K562 (cell line): Measurements from ENCODE around the gene COX19. TPM values are rescaled to one million over a fixed set of nuclear protein-coding genes. Genes with fewer than 3 reads are reported as not detected.

Experiments used
- ARNT ChIP-seq, 2 experiments: fragments of 450-650 bp; IDR thresholded peaks; 2 replicates each; pipeline ENCODE4 v1.6.1; 2016; ENCODE audit warnings: mild to moderate bottlenecking in 1 of 2
- ATF2 ChIP-seq: sonication (generic); formaldehyde crosslinking; IDR thresholded peaks from 2 replicates; pipeline ENCODE4 v1.8.1; 2022; ENCODE audit warnings: missing genetic modification reagents
- CBFA2T2 ChIP-seq: fragments of 450-650 bp; conservative IDR thresholded peaks from 2 replicates; pipeline ENCODE4 v1.6.1; 2017; ENCODE audit warnings: mild to moderate bottlenecking
- FOS ChIP-seq: IDR thresholded peaks from 3 replicates; pipeline ENCODE4 v1.6.1; 2011; ENCODE audit not compliant: insufficient read length; ENCODE audit errors: extremely low read depth
- FOXK1 ChIP-seq: sonication (generic); formaldehyde crosslinking; IDR thresholded peaks from 2 replicates; pipeline ENCODE4 v1.8.0; 2022; ENCODE audit warnings: missing genetic modification reagents, mild to moderate bottlenecking, borderline replicate concordance
- GTF2B ChIP-seq: IDR thresholded peaks from 2 replicates; pipeline ENCODE4 v1.6.1; 2011; ENCODE audit not compliant: insufficient read length; ENCODE audit errors: extremely low read depth
- HDGF ChIP-seq: fragments of 450-650 bp; IDR thresholded peaks from 2 replicates; pipeline ENCODE4 v1.6.1; 2016
- HMG20A ChIP-seq: fragments of 450-650 bp; formaldehyde crosslinking; conservative IDR thresholded peaks from 2 replicates; pipeline ENCODE4 v1.4.0; 2020; ENCODE audit warnings: mild to moderate bottlenecking, mixed read lengths
- KLF1 ChIP-seq: fragments of 450-650 bp; IDR thresholded peaks from 2 replicates; pipeline ENCODE4 v1.6.1; 2016; ENCODE audit warnings: missing genetic modification characterization, missing compliant biosample characterization
- MAZ ChIP-seq, 2 experiments: fragments of 450-650 bp in 1 of 2; sonication (generic) in 1 of 2; formaldehyde crosslinking; IDR thresholded peaks in 1 of 2; conservative IDR thresholded peaks in 1 of 2; 2 replicates each; pipeline versions ENCODE4 v1.4.0 to v1.5.0; 2020; ENCODE audit warnings: mild to moderate bottlenecking in 1 of 2, missing genetic modification reagents in 1 of 2
- MCM2 ChIP-seq: fragments of 450-650 bp; IDR thresholded peaks from 2 replicates; pipeline ENCODE4 v1.6.1; 2017; ENCODE audit warnings: low read depth, mild to moderate bottlenecking
- NFE2L1 ChIP-seq: fragments of 450-650 bp; IDR thresholded peaks from 2 replicates; pipeline ENCODE4 v1.6.1; 2016; ENCODE audit warnings: missing genetic modification characterization, low read depth, mild to moderate bottlenecking, missing compliant biosample characterization, moderate library complexity, borderline replicate concordance
- PHTF2 ChIP-seq: fragments of 250-450 bp; sonication (Bioruptor Pico); IDR thresholded peaks from 2 replicates; pipeline ENCODE4 v1.5.0; 2021; ENCODE audit warnings: mild to moderate bottlenecking
- POLR2A ChIP-seq: fragments of 450-650 bp; conservative IDR thresholded peaks from 2 replicates; pipeline ENCODE4 v1.6.1; 2016
- POLR2G ChIP-seq: fragments of 200-400 bp; formaldehyde crosslinking; IDR thresholded peaks from 2 replicates; pipeline ENCODE4 v1.6.1; 2017; ENCODE audit warnings: low read depth, mild to moderate bottlenecking, antibody characterized with exemption, low read length, moderate library complexity
- RFX5 ChIP-seq: IDR thresholded peaks from 2 replicates; pipeline ENCODE4 v1.6.1; 2011; ENCODE audit warnings: low read depth, mild to moderate bottlenecking, improper control_type of control experiment, low read length
- RHOXF2B ChIP-seq: fragments of 250-450 bp; sonication (Bioruptor Pico); conservative IDR thresholded peaks from 2 replicates; pipeline ENCODE4 v1.5.1; 2021
- SP1 ChIP-seq: sonication (generic); formaldehyde crosslinking; IDR thresholded peaks from 2 replicates; pipeline ENCODE4 v1.8.1; 2022; ENCODE audit warnings: mild to moderate bottlenecking, missing genetic modification reagents
- USF2 ChIP-seq: sonication (generic); formaldehyde crosslinking; IDR thresholded peaks from 2 replicates; pipeline ENCODE4 v1.5.0; 2020; ENCODE audit warnings: missing genetic modification reagents
- ZFP36 ChIP-seq: fragments of 150-350 bp; IDR thresholded peaks from 2 replicates; pipeline ENCODE4 v1.6.1; 2018; ENCODE audit warnings: low read length, low read depth; ENCODE audit not compliant: partially characterized antibody
- ZNF239 ChIP-seq: fragments of 250-450 bp; sonication (Bioruptor Pico); IDR thresholded peaks from 2 replicates; pipeline ENCODE4 v1.4.0; 2020; ENCODE audit warnings: mild to moderate bottlenecking
- ZNF24 ChIP-seq: fragments of 450-650 bp; IDR thresholded peaks from 2 replicates; pipeline ENCODE4 v1.6.1; 2016
- ZNF311 ChIP-seq: fragments of 250-450 bp; sonication (Bioruptor Pico); IDR thresholded peaks from 2 replicates; pipeline ENCODE4 v1.4.0; 2020; ENCODE audit warnings: mild to moderate bottlenecking, moderate library complexity
- ZNF395 ChIP-seq: fragments of 200-800 bp; sonication (Bioruptor generic); IDR thresholded peaks from 2 replicates; pipeline ENCODE4 v1.6.1; 2017; ENCODE audit warnings: missing genetic modification characterization, missing compliant biosample characterization
- ZNF644 ChIP-seq: fragments of 200-800 bp; sonication (Bioruptor generic); IDR thresholded peaks from 2 replicates; pipeline ENCODE4 v1.6.1; 2016; ENCODE audit warnings: low read depth, missing genetic modification characterization, missing compliant biosample characterization
- ZNF785 ChIP-seq: fragments of 250-450 bp; sonication (Bioruptor Pico); IDR thresholded peaks from 2 replicates; pipeline ENCODE4 v1.4.0; 2020; ENCODE audit warnings: mild to moderate bottlenecking
- polyA plus RNA-seq, 8 experiments: library from polyadenylated mRNA; depleted of rRNA in 4 of 8; stranded (reverse) in 5 of 8; unstranded in 3 of 8; fragments of >200 nt; fragmentation: Nextera tagmentation in 2 of 8; fragmentation: Illumina TruSeq in 1 of 8; extraction: Ambion mirVana in 2 of 8; extraction: Trizol in 1 of 8; gene quantifications; 2 replicates each; pipeline versions ENCODE4 v1.2.1 to v1.2.3, GENCODE V29; 2011 to 2014; ENCODE audit warnings: inconsistent platforms in 1 of 8, missing spikeins in 1 of 8
- total RNA-seq, 7 experiments: library from RNA; depleted of rRNA in 6 of 7; stranded (reverse); fragments of >200 nt in 6 of 7; fragmentation: Illumina TruSeq in 2 of 7; extraction: Trizol in 2 of 7; gene quantifications; 2 replicates each; pipeline versions ENCODE4 v1.2.1 to v1.2.3, GENCODE V29; 2011 to 2021; ENCODE audit warnings: low replicate concordance in 1 of 7

Gene COX19
- total and polyA plus RNA-seq, 9 of the 15 experiments (the other 6 are each of a cell fraction or from before 2014, with no cell fraction given): 5.2 to 10.5 (median 7.9) TPM

- TF ChIP-seq ARNT (IDR thresholded peaks at IDR 0.05) (no peak), NFE2L1 (tag) (no peak), ZFP36 (no peak), ZNF239 (CRISPR knock-in tag) (no peak; the same call in 1 of the 2 replicates), ZNF24 (no peak), ATF2 (CRISPR knock-in tag) (no peak), FOXK1 (0 out of 2 replicates have a peak, but pooled peaks have one; percentile 73), POLR2G (peak; percentile 95), HDGF (no peak), ZNF395 (CRISPR knock-in tag) (no peak), ZNF785 (CRISPR knock-in tag) (no peak), HMG20A (CRISPR knock-in tag) (no peak), USF2 (0 out of 2 replicates have a peak, but pooled peaks have one; percentile 1), FOS (no peak), ZNF644 (tag) (no peak), CBFA2T2 (no peak), POLR2A (peak; percentile 94), ZNF311 (CRISPR knock-in tag) (no peak), KLF1 (tag) (no peak), GTF2B (no peak), SP1 (peak; percentile 83; the same call in 1 of the 2 replicates), MAZ (CRISPR knock-in tag; conservative IDR thresholded peaks at IDR 0.05 in 1 of 2, IDR thresholded peaks at IDR 0.05 in 1 of 2) (peak; percentile 72 to 84), RFX5 (no peak), PHTF2 (CRISPR knock-in tag) (no peak), MCM2 (no peak), RHOXF2B (CRISPR knock-in tag) (no peak)
These were observed at the start of gene COX19 (continued) for GRCh38 chr7:974820-975681.
